Medulla oblongata (tissue), 1 donor: ENCODE measurements around the gene ARPC1A.
"Not testable (repeated sequence)": the region's sequence is repeated elsewhere in the genome, so short reads cannot be mapped to it uniquely, and the experiment has no call there.

Experiments
- DNase-seq: peaks from one replicate; pipeline ENCODE4 v3.0.0-alpha.2; 2015; ENCODE audit errors: extremely low spot score

Gene ARPC1A

DNA sequence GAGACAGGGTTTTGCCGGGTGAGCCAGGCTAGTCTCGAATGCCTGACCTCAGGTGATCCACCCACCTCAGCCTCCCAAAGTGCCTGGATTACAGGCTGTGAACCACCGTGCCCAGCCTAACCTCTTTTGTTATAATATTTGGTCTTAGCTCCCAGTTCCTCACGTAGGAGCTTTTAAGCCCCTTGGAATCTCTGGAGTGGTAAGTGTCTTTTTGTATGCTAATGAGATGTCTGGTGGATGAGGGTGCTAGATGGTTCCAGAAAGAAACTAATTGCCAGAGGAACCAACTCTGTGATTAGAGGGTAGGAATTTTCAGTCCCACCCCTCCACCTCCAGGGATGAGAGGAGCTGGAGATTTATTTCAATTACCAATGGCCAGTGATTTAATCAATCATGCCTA lies 5.3 kb upstream of the ARPC1A start:
- DNase-seq = no peak

DNA sequence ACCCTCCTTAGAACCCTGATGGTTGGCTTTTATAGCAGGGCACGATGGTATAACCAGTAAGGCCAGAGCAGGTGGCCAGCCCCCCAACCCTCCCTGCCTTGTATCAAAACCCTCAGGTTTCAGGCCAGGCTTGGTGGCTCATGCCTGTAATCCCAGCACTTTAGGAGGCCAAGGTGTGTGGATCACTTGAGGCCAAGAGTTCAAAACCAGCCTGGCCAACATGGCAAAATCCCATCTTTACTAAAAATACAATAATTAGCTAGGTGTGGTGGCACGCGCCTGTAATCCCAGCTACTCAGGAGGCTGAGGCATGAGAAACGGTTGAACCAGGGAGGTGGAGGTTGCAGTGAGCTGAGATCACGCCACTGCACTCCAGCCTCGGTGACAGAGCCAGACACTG lies 3.0 kb upstream of the ARPC1A start:
- not testable (repeated sequence) for DNase-seq

DNA sequence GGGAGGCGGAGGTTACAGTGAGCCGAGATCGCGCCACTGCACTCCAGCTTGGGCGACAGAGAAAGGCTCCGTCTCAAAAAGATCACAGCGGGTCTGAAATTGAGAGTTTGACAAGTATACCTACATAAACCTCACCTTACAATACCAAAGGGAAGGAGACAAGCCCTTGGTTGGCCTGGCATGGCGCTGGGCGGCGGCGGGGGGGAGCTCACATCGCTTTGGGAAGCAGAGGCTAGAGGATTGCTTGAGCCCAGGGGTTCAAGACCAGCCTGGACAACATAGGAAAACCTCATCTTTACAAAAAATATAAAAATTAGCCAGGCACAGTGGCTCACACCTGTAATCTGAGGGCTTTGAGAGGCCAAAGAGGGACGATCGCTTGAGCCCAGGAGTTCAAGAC lies 1.1 kb upstream of the ARPC1A start:
- no peak for DNase-seq

DNA sequence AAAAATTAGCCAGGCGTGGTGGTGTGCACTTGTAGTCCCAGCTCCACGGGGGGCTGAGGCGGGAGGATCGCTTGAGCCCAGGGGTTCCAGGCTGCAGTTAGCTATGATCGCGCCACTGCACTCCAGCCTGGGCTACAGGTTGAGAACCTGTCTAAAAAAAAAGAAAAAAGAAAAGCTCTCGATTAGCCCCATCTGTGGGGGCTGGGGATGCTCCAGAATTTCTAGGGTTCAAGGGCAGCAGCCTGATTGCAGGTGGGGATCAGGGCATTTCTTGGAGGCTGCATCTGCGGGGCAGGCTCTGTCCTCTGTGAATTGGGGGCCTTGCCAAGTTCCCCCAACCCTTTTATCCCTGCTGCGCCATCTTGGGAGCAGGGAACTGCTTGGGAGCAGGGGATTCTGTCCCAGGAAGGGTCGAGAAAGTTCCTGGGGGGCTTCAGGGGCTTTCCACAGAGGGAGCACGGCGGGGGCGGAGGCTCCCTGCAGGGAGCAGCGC lies 651 bp upstream of the ARPC1A start:
- no peak for DNase-seq

DNA sequence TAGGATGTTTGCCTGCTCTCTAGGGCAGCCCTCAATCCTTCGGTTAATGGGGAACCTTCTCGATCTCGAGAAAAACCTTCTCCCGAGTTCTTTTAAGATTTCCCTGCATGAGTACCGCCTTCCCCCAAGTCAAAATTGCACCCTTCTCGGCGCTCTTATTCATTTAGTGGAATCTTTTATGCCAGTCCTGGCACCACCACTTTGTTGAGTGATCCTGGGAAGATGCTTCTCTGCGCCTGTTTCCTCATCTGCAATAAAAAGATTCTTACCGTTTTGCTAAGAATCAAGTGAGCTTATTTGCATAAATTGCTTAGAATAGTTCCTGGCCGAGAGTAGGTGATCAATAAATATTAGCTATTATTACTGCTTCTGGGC lies 697 bp downstream of the ARPC1A start:
- DNase-seq = no peak

DNA sequence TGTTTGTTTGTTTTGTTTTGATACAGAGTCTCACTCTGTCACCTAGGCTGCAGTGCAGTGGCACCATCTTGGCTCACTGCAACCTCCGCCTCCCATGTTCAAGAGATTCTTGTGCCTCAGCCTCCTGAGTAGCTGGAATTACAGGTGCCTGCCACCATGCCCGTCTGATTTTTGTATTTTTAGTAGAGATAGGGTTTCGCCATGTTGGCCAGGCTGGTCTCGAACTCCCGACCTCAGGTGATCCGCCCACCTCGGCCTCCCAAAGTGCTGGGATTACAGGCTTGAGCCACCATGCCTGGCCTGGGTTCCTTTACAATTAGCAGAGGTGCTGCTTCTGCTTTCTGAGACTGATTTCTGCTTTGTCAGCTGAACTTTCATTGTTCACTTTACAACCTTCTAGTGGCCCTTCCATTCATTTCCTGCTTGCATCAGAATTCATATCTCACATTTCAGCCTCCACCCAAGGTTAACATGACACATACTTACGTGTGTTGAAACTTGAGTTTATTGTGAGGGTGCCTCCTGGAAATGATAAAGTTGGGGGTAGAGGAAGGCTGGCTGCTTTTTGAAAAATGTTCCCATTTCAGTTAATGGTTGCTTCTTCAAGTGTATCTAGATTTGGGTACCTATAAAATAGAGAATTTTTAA lies 4.7 kb downstream of the ARPC1A start:
- not testable (repeated sequence) for DNase-seq

DNA sequence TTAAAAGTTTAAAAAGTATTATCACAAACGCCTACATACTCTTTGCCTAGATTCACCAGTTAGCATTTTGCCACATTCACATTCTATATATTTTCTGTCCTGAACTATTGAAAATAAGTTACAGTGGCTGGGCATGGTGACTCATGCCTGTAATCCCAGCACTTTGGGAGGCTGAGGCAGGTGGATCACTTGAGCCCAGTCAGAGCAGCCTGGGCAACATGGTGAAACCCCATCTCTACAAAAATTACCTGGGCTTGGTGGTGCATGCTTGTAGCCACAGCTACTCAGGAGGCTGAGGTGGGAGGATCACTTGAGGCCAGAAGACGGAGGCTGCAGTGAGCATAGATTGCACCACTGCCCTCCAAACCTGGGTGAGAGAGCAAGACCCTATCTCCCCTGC lies 5.3 kb downstream of the ARPC1A start:
- DNase-seq = no peak

DNA sequence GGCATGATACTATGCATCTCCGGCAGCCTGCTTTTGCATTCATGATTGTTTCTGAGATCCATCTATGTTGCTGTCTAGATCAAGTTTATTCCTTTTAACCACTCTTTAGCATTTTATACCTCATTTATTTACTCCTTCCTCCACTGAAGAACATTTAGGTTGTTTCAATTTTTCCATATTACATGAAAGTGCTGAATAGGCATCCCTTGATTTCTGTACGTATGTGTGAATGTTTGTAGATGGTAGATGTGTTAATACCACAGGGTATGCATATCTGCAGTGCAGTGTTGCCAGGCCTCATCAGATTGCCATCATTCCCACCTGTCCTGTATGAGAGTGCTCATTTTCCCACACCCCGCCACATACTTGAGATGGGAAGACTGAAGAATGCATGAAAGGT lies 13.9 kb downstream of the ARPC1A start:
- DNase-seq = no peak

DNA sequence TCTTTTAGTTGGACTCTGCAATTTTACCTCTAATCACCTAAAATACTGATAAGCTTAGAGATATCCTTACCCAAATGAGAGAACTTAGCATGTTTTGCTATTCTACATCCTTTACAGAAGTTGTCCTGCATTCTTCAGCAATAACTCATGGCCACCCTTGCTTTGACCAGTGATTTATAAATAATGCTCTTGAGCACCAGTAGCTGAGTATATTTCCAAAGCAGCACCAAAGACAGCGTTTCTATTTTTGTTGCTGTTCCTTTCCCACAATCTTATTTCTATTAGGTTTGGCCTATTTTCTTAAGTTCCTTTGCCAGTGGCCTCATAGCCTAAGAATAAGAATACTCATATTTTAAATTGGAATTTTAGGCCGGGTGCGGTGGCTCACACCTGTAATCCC lies 15.0 kb downstream of the ARPC1A start:
- no peak for DNase-seq

DNA sequence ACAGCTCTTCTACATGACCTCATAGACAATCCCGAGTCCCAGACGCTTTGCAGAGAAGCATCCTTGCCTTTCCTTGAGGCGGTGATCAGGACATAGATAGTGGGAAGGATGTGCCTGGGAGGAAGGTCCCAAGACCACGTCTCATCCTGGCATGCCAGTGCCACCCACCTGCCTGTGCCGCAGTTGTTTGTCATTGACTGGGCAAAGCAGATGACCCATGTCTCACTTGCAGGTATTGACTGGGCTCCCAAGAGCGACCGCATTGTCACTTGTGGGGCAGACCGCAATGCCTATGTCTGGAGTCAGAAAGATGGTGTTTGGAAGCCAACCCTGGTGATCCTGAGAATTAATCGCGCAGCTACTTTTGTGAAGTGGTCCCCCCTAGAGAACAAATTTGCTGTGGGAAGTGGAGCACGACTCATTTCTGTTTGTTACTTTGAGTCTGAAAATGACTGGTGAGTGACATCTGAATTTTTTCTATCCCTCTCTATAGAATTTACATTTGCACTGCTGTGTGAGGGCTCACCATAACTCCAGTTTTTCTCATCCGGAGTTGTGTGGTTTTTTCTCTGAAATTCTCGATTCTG lies 18.5 kb downstream of the ARPC1A start:
- DNase-seq = no peak

DNA sequence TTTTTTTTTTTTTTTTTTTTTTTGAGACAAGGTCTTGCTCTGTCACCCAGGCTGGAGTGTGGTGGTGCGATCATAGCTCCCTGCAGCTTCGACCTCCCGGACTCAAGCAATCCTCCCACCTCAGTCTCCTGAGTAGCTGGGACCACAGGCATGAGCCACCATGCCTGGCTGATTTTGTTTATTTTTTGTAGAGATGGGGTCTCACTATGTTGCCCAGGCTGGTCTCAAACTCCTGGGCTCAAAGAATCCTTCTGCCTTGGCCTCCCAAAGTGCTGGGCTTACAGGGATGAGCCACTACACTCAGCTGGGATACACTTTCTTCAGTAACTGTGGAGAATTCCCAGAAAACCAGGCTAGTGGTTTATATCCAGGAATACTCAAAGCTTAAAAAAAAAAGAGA lies 24.9 kb downstream of the ARPC1A start:
- DNase-seq = not testable (repeated sequence)

DNA sequence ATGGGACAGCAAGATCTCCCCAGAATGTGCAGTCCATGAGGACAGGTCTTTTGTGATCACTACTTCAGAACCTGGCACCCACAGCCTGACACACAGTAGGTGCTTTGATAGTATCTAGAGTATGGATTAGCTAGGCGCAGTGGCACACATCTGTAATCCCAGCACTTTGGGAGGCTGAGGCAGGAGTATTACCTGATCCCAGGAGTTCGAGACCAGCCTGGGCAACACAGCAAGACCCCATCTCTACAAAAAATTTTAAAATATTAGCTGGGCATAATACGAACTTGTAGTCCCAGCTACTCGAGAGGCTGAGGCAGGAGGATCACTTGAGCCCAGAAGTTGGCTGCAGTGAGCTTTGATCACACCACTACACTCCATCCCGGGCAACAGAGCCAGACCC lies 26.5 kb downstream of the ARPC1A start:
- no peak for DNase-seq

DNA sequence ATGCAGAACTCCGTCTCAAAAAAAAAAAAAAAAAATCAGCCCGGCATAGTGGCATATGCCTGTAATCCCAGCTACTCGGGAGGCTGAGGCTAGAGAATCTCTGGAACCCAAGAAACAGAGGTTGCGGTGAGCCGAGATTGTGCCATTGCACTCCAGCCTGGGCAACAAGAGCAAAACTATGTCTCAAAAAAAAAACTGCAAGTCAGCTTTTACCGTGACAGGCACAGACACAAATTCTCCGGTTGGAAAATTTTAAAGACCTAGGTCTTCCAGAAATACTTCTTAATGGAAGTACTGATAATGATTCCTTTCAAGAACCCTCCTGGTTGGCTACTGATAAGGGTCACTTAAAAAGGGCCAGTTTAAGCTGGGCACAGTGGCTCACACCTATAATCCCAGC lies 29.4 kb downstream of the ARPC1A start:
- no peak for DNase-seq

DNA sequence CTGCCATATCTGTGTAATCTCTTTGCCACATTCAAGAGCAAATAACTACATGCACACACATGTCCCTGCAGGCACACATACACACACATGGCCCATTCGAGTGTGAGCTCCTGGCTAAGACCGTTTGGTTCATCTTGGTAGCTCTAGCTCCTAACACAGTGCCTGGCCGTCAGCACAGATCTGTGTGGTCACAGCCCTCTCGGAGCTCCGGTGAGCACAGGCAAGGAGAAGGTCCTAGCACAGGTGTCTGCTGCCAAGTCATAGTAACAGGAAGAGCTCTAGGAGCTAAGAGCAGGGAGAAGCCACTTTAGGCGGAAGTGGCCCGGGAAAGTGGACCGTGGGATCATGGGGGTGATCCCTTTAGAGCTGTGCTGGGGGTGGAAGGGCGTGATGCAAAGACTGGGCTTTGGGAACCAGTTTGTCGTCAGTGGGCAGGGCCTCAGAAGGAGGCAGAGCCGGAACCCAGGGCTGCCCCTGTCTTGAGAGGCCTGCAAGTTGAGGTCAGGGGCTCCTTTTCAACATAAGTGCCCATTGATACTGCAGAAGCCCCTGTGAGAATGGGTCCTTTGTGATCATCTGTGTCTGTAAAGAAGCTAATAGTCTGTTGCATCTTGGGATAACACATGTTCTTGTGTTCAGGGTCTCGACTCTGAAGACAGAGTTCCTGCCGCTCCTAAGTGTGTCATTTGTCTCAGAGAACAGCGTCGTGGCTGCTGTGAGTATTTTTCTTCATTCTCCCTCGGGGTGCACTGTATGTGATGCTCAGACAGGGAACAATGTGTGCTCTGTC lies 32.2 kb downstream of the ARPC1A start:
- DNase-seq = peak; percentile 76

DNA sequence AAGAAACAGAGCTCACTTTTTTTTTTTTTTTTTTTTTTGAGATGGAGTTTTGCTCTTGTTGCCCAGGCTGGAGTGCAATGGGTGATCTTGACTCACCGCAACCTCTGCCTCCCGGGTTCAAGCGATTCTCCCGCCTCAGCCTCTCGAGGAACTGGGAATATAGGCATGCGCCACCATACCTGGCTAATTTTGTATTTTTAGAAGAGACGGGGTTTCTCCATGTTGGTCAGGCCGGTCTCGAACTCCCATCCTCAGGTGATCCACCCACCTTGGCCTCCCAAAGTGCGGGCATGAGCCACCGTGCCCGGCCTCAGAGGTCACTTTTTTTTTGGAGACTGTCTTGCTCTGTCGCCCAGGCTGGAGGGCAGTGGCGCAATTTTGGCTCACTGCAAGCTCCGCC lies 32.8 kb downstream of the ARPC1A start:
- DNase-seq = not testable (repeated sequence)

DNA sequence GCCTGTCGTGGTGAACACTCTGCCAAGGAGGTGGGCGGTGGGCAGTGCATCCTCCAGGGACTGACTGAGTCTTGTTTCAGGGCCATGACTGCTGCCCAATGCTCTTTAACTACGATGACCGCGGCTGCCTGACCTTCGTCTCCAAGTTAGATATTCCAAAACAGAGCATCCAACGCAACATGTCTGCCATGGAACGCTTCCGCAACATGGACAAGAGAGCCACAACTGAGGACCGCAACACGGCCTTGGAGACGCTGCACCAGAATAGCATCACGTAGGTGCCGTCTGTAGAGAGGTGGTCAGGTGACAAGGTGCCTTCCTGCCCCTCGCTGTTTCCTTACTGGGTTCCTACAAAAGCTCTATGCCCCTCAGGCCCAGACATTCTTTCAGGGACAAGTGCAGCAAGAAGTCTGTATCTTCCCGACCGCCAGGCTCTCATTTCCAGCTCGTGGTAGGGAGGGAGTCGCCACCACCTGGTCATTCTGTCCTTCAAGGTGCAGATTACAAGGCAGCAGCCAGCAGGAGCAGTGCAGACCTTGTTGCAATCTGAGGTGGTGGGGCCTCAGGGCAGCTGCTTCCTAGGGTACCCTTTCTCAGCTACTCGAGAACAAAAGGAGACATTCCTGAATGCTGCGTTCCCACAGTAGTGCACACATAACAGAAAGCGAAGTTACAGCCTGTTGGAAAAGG lies 33.9 kb downstream of the ARPC1A start:
- DNase-seq = no peak

DNA sequence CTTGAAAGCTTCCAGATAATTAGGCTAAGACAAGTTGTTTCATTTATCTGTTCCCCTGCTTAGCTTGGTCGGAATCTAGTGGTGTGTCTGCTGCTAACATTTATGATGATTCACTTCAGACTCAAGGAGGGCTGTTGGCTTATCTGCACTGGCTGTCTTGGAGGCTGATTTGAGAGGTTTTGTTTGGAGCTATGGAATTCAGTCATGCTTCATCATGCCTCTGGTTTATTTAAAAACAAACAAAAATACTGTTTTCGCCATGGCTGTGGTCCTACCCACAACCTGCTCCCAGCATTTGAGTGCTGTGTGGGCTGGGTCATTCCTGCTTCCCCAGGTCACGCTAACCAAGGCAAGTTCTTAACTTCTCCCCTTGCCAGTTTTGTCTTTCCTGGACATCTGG lies 37.1 kb downstream of the ARPC1A start:
- DNase-seq = no peak

DNA sequence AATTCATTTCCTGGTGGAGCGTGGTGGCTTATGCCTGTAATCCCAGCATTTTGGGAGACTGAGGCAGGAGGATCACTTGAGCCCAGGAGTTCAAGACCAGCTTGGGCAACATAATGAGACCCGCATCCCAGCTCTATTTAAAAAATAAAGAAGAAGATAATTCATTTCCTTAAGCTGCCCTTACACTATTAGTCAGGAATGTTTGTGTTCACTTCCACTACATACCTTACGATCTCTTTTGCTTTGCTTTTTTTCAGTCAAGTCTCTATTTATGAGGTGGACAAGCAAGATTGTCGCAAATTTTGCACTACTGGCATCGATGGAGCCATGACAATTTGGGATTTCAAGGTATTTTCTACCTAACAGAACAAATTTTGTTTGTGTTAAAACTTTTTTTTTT lies 37.6 kb downstream of the ARPC1A start:
- no peak for DNase-seq

DNA sequence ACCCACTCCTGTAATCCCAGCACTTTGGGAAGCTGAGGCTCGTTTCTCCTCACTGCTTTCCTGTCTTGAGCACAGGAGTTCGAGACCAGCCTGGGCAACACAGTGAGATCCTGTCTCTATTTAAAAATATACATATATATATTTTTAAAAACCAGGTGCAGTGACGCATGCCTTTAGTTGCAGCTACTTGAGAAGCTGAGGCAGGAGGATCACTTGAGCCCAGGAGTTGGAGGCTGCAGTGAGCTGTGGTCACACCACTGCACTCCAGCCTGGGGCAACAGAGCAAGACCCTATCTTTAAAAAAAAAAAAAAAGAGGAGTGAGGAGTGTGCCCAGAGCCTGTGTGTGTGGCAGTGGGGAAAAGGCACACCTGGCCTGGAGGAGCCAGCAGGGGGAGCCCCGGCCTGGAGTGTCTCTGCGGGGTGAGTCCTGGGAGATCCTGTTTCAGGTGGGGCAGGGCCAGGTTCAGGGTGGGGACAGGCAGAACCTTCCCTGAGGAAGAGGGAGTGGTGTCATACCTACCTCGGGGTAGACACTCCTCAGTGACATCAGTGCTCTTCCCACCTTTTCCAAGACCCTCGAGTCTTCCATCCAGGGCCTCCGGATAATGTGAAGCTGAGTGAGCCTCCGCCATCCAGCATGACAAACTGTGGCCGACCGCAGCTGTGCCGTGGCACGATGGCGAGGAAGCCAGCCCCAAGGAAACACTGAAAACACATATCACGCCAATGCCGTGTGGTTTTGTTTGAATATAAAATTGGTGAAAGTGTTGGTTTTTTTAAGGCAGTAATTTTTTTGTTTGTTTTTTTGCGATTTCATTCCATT lies 39.8 kb downstream of the ARPC1A start:
- no peak for DNase-seq

DNA sequence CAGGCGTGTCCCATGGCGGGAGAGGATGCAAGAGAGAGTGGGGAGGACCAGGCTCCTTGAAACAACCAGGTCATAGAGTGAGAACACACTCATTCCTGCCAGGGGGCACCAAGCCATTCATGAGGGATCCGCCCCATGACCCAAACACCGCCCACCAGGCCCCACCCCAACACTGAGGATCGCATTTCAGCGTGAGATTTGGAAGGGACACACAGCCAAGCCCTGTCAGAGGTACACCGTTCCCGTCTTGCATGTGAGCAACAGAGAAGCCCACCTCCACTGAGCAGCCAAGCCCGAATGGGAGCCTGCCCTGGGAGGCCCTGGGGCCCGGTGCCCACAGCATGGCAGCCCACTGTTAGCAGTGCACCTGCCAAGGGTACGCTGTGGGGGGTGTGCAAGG lies 40.9 kb downstream of the ARPC1A start:
- no peak for DNase-seq

DNA sequence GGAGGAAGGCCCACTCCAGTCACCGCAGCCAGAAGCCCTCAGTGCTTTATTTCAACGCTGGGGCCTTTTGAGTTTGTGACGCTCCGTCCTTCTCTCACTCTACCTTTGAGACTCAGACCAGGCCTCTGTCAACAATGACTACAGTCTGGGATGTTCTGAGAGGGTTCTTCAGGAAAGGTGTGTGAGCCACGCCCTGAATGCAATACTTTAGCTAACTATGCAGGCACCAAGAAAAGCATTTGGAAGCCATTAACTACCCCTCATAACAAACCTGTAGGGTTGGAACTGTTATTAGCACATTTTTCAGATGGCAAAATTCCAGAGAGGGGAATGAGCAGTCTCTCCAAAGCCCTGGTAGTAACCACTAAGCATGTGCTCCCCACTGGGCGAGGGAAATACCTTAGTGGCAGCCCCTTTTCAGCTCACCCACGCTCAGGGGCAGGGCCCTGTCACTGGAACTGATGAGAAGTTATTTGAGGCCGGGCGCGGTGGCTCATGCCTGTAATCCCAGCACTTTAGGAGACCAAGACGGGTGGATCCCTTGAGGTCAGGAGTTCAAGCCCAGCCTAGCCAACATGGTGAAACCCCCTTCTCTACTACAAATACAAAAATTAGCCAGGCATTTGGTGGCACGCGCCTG lies 43.2 kb downstream of the ARPC1A start:
- DNase-seq = no peak
